NB4 (cell line): ENCODE measurements around the gene PCA3.

Source experiments
- CTCF ChIP-seq: IDR thresholded peaks from one replicate; pipeline ENCODE4 v1.5.1; 2012; ENCODE audit warnings: low read depth, low read length
- POLR2A ChIP-seq: IDR thresholded peaks from 2 replicates; pipeline ENCODE4 v1.6.1; 2011; ENCODE audit warnings: mild to moderate bottlenecking; ENCODE audit not compliant: insufficient read length; ENCODE audit errors: extremely low read depth

GRCh38 chr9:76810377-76810957 lies 46.2 kb downstream of the PCA3 start:
- TF ChIP-seq POLR2A (no peak), CTCF (peak; percentile 76)
